ENCODE measurements around the gene ROMO1. TPM values are rescaled to one million over a fixed set of nuclear protein-coding genes. Genes with fewer than 3 reads are reported as not detected.

Gene ROMO1
- total RNA-seq, 4 donors from 2014 or later, result 158 to 312 (median 228) TPM

DNA sequence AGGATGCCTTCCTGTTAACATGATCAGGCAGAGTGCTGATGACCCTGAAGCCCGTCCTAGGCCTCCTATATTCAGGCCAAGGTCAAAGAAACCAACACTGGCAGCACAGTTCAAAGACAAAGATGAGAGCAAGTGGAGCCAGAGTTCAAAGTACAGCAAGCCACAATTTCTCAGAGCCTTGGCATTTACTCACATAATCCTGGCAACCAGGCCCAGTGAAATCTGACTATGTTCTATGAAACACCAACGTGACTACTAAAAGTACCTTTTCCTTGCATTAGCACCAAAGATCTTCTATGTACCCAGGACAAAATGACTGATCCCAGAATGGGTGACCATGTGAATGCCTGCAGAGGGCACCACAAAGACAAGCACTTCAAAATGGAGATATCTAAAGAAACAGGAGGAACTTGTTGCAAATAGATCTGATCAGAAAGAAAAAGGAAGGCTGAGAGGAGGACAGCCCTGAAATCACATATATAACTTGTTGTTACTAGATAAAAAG lies 3.9 kb upstream of the ROMO1 start:
- Histone ChIP-seq H3K4me3 (no peak overlapping the region), H3K9me3 (no peaks in the 10 kb centered on the region), H3K36me3 (peaks cover 0 to 61% of the 10 kb centered on the region in 2 donors), H3K27me3 (no peaks in the 10 kb centered on the region), H3K4me1 (peaks cover 0 to 26% (median 11%) of the 10 kb centered on the region in 3 donors), H3K27ac (no peak overlapping the region)
- no peak for TF ChIP-seq POLR2A (IDR thresholded peaks at IDR 0.05)
- TF ChIP-seq CTCF (IDR thresholded peaks at IDR 0.05), result no peak
- no peak for TF ChIP-seq POLR2AphosphoS5 (IDR thresholded peaks at IDR 0.05)
- TF ChIP-seq EP300 (IDR thresholded peaks at IDR 0.05), result no peak
- WGBS, 2 donors (ENCODE audit: low coverage in 1 of 2), result 60 to 78% methylated on average over 1 to 2 of the region's 2 CpGs
- no peak for ATAC-seq

- Histone ChIP-seq H3K4me3 (no peak overlapping the region), H3K4me1 (peaks cover 0 to 32% (median 11%) of the 10 kb centered on the region in 3 donors), H3K9me3 (no peaks in the 10 kb centered on the region), H3K27ac (no peak overlapping the region), H3K36me3 (peaks cover 0 to 56% of the 10 kb centered on the region in 2 donors), H3K27me3 (no peaks in the 10 kb centered on the region)
- ATAC-seq, result no peak
- TF ChIP-seq EP300 (IDR thresholded peaks at IDR 0.05), result no peak
- WGBS, 2 donors (ENCODE audit: low coverage in 1 of 2), result 77 to 78% methylated on average over 3 of the region's 4 CpGs
Observed at GRCh38 chr20:35695978-35696377, 3.2 kb upstream of the ROMO1 start.

GRCh38 chr20:35697696-35698297 lies 1.4 kb upstream of the ROMO1 start:
- no peak for ATAC-seq
- H3K4me3 ChIP-seq, result peak overlapping the region in 1 of 2 donors; percentile 65
- H3K9me3 ChIP-seq, result no peaks in the 10 kb centered on the region
- H3K27me3 ChIP-seq, result no peaks in the 10 kb centered on the region
- peaks cover 0 to 41% (median 11%) of the 10 kb centered on the region in 3 donors for H3K4me1 ChIP-seq
- 71 to 77% methylated on average over 3 to 6 of the region's 9 CpGs for WGBS, 2 donors (ENCODE audit: low coverage in 1 of 2)
- TF ChIP-seq EP300 (IDR thresholded peaks at IDR 0.05) (no peak), POLR2AphosphoS5 (IDR thresholded peaks at IDR 0.05) (no peak), POLR2A (IDR thresholded peaks at IDR 0.05) (no peak), CTCF (IDR thresholded peaks at IDR 0.05) (no peak)
- H3K36me3 ChIP-seq, result peaks cover 0 to 56% of the 10 kb centered on the region in 2 donors
- peak overlapping the region in 2 of 4 donors; percentile 88 to 89 for H3K27ac ChIP-seq

- Histone ChIP-seq H3K9me3 (no peaks in the 10 kb centered on the region), H3K27me3 (no peaks in the 10 kb centered on the region), H3K4me1 (peaks cover 0 to 41% (median 11%) of the 10 kb centered on the region in 3 donors), H3K27ac (peak overlapping the region; percentile 83 to 89 (median 88)), H3K4me3 (peak overlapping the region; percentile 65 to 95), H3K36me3 (peaks cover 0 to 56% of the 10 kb centered on the region in 2 donors)
- peak; percentile 35 for ATAC-seq
- WGBS, 2 donors (ENCODE audit: low coverage in 1 of 2), result 4 to 12% methylated on average over 9 to 18 of the region's 37 CpGs
- no peak for TF ChIP-seq POLR2A (IDR thresholded peaks at IDR 0.05)
- no peak for TF ChIP-seq POLR2AphosphoS5 (IDR thresholded peaks at IDR 0.05)
- no peak for TF ChIP-seq EP300 (IDR thresholded peaks at IDR 0.05)
- TF ChIP-seq CTCF (IDR thresholded peaks at IDR 0.05), result no peak
Observed at GRCh38 chr20:35698298-35699126, 693 bp upstream of the ROMO1 start.

GRCh38 chr20:35699957-35700624 lies 886 bp downstream of the ROMO1 start:
- WGBS, 2 donors (ENCODE audit: low coverage in 1 of 2), result 16 to 23% methylated on average over 6 of the region's 6 CpGs
- Histone ChIP-seq H3K9me3 (no peaks in the 10 kb centered on the region), H3K4me3 (peak overlapping the region; percentile 65 to 95), H3K27ac (peak overlapping the region; percentile 83 to 89 (median 88)), H3K4me1 (peaks cover 0 to 41% (median 11%) of the 10 kb centered on the region in 3 donors), H3K36me3 (peaks cover 8 to 56% of the 10 kb centered on the region in 2 donors), H3K27me3 (no peaks in the 10 kb centered on the region)
- ATAC-seq, result no peak
- TF ChIP-seq EP300 (IDR thresholded peaks at IDR 0.05) (no peak), CTCF (IDR thresholded peaks at IDR 0.05) (no peak), POLR2AphosphoS5 (IDR thresholded peaks at IDR 0.05) (no peak), POLR2A (IDR thresholded peaks at IDR 0.05) (no peak)

All from gastroesophageal sphincter (tissue), 4 donors.